Stimulated activated CD4-positive, alpha-beta T cell treated with anti-CD3 and anti-CD28 coated beads, Interleukin-15, amount 100 ng/mL, for 1 hour (primary cell): ENCODE results near the gene CHN1.

Experiments
- DNase-seq, 2 donors: peaks; one replicate each; pipeline ENCODE4 v3.0.0-alpha.2; 2020; ENCODE audit warnings: low read depth in 1 of 2, low spot score in 1 of 2

CHN1 gene

DNA sequence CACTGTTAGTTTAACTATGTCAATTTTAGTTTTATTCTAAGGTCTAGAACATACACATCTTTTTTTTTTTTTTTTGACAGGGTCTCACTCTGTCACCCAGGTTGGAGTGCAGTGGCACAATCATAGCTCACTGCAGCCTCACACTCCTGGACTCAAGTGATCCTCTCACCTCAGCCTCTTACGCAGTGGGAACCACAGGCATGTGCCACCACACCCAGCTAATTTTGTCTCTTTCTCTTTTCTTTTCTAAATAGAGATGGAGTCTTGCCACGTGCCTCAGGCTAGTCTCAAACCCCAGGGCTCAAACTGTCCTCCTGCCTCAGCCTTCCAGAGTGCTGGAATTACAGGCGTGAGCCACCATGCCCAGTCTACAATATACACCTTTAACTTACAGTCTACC is 171.4 kb downstream of the CHN1 start:
- no peak for DNase-seq

- DNase-seq = no peak
Measured at GRCh38 chr2:174830561-174830960, 174.6 kb downstream of the CHN1 start.

DNA sequence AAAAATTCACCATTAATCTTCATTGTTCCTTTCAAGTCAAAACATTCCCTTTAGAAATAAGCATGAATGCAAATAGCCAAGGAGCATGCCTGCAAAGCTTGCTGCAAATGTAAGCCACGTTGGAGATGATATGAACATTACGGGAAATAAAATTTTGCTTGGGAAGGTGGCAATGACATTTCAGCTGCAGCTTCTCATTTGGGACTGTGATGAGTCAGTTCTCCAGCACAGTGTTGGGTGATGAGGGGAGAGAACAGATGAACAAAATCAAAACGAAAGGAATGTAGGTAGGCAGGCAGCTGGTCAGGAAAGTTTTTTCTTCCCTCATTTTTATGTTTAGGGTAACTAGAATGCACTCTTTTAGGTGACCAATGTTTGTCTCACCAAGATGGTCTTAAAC is 175.6 kb downstream of the CHN1 start:
- no peak for DNase-seq

DNA sequence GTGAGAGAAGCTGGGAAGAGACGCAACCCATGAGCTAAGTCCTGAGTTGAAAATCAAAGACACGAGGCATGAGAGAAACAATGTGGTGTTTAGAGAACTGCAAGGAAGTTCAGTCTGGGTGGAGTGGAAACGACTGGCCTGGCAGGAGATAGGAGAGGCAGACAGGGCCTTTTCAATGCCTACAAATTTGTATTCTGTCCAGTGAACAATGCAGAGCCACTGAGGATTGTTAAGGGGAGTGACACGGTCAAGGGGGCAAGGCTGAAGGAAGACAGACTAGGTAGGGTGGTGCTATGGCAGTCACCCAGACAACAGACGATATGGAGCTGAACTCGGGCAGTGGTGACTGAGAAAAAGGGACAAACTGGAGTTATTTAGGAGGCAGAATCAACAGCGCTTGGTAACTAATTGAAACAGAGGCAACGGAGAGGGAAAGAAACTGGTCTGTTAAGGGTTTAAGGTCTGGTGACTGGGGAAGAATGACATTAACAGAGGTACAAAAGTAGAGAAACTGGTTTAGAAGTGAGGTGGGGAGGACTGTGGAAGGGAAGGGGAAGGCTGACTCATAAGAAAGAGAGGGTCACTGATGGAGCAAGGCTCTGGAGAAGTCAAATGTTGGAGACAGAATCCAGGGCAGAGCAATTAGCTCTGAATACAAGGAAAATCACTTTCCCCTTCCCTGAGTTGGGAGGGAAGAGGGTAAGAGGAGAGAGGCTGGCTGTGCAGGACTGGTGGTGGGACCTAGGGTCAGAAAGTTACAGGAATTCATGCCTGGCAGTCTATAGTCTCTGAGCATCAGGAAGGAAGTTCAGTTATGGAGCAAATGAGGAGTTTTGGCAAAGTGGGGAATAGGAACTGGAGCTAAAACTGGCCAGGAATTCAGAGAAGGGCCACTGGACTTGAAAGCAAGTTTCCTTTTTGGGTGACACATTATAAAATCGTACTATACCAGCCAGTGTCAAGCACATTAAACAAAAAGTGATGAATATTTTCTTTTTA is 177.5 kb downstream of the CHN1 start:
- DNase-seq = no peak

DNA sequence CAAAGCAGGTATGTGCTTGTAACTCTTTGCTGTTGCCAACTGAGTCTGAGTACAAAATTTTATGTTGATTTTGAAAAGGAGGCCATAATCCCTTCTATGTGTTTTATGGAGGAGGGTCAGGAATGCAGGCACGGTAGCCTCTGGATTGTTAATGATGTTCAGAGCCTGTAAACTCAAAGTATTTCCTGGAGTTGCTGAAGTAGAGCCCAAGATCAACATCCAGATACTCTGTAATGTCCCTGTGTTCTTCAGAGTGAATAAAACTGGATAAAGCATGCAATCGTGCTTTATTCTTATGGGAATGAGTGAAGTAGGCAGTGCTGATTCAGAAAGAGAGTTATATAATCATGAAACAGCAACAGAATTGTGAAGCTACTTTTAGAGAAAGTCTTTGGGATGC is 179.1 kb downstream of the CHN1 start:
- DNase-seq = no peak

DNA sequence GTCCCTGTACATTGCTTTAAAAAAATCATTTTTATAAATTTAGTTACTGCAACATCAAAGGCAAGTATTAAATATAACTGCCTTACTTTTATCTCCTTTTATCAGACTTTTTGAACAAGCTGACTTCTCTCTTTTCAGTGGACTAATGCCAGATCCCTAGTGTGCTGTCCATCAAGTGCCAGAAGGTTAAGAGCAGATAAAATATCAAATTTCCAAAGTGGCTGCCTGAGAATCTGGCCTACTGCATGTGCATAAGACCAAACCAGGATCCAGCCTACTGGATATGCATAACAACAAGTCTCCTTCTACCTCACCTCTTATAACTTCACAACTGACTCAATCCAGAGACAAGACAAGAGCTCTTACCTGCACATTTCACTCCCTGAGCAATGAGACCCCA is 181.1 kb downstream of the CHN1 start:
- no peak for DNase-seq

DNA sequence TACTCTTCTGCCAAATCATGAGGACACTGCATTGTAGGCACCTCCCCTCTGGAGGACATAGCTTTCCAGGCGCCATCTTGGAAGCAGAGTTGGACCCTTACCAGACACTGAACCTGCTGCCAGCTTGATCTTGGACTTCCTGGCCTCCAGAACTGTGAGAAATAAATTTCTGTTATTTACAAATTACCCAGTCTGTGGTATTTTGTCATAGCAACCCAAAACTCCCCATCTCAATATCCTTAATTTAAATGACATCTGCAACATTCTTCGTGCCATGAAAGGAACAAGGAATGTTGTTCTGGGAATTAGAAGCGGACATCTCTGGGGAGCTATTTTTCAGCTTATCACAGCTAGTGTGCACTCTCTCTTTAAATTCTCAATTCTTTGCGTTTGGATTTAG is 183.6 kb downstream of the CHN1 start:
- no peak for DNase-seq

DNA sequence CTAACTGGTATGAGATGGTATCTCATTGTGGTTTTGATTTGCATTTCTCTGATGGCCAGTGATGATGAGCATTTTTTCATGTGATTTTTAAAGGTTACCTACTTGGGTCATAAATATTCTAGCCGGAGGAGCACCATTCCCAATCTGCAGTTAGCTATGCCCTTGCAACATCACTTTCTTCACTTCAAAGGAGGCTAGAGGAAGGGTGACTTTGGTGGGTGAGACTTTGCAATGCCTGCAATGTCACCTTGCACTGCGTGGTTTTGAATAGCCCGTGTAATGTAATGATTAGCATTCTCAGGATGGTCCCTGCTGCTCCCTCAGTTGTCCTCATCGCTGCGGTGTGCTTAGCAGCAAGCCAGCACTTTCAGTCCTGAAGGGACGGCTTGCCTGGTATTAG is 184.8 kb downstream of the CHN1 start:
- no peak for DNase-seq

- no peak for DNase-seq
Measured at GRCh38 chr2:174815526-174815925, 189.7 kb downstream of the CHN1 start.

GRCh38 chr2:174812037-174812436 is 193.1 kb downstream of the CHN1 start:
- DNase-seq = no peak

DNA sequence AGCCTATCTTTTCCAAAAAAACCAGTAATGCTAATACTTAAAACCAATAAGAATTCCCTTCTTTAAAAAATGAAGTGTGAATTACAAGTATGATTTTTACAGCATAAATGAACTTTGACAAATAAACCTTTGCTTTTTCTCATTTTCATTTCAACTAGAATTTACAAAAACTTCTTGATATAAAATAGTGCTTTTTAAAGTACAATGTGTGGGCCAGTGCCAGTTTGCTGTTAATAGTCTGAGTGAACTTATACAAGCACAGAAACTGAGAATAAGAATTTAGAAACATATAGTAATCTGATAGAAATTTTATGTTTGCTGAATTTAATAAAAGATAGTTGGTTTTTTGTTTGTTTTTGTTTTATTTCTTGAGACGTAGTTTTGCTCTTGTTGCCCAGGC is 197.2 kb downstream of the CHN1 start:
- no peak for DNase-seq

GRCh38 chr2:174805803-174806202 is 199.4 kb downstream of the CHN1 start:
- no peak for DNase-seq

DNA sequence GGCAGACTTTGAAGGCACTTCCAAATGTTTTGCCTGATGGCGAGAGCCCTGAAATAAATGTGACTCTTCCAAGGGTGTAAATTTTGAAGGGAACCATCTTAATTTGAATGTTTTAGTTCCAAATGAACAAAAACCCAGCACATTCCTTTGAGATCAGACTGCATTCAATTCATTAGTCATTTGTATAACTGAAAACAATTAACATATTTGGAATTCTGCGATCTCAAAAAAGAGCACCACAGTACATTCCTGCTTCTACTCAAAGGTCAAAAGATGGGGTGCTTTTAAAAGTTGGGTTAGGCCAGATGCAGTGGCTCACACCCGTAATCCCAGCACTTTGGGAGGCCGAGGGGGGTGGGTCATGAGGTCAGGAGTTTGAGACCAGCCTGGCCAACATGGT is 202.7 kb downstream of the CHN1 start:
- no peak for DNase-seq

DNA sequence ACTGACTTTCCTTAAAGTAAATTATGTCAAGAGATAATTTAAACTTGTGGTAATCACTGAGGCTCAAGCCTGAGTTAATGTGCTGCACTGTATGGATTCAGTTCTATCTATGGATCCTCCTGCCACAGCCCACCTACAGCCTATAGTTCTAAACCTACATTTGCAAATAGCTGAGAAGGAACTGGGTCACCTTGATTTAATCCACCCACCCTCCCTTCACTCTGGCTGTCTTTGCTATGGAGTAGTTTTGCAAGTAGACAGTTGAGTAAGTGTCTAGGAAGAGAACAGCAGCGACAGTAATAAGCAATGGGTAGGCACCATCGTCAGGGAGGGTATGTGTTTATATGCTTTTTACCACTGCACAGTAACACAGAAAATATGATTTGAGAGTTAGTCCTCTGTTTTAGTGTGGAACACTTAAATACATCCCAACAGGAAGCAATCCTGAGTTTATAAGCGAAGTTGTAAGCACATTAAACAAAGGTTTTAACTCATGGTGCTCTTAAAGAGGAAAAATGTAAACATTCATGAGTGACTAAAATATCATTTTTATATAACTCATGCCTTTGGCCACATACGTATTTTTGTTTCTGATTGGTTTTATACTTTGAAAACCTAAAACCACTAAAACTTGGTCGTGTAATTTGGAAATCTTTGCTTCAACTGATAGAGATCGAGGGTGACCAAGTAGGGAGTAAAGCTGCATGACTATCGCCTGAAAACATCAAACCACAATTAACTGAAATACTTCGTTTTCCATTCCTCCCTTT is 204.6 kb downstream of the CHN1 start:
- no peak for DNase-seq

GRCh38 chr2:174798801-174799200 is 206.4 kb downstream of the CHN1 start:
- no peak for DNase-seq

- no peak for DNase-seq
Measured at GRCh38 chr2:174797781-174798276, 207.4 kb downstream of the CHN1 start.

DNA sequence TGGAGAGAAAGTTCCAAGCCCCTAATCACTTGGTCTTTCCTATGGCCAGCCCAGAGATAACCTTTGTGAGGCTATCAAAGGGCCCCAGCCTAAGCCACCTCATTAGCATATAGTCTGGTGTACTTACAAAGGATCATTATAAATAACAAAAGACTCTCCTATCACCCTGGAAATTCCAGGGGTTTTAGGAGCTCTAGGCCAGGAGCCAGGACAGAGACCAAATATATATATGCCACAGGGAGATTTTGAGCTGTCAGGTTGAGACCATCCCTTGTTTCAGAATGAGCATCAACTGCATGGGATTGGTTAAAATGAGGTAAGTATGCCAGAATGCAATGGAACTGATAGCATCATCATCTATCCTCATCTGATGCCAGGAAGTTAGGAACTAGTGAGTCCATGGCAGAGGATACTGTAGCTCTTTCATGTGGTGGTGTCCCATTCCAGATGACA is 208.8 kb downstream of the CHN1 start:
- no peak for DNase-seq

GRCh38 chr2:174794851-174795374 is 210.3 kb downstream of the CHN1 start:
- no peak for DNase-seq

DNA sequence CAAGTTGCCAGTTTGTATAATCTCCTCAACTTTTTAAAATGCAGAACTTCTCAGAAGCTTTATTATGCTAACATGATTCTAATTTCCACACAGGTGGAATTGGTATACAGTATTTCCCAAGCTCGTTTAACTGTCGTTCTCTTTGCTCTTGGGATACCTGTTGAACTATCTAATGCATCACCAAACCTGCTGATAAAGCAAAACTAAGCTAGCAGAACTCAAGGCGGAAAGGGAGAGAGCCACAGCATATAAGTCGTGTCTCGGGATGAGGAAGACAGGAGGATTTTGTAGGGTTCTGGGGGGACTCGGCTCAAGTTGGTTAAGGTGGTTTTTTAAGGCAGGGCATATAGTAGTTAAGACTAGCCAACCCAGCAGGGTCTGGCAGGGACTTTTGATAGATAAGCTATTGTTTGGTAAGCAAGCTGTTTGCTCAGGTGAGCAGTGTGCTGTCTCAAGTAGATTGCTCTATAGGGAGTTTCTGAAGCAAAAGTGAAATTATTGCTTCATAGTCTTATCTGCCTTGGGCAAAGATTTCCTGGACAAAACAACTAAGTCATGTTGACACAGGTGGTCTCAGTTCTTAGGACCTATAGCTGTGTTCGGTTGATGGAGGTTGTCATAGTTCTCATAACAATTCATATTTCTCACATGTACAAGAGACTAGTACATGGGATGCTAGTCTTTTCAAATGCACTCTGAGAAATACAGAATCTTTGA is 212.7 kb downstream of the CHN1 start:
- DNase-seq = no peak

DNA sequence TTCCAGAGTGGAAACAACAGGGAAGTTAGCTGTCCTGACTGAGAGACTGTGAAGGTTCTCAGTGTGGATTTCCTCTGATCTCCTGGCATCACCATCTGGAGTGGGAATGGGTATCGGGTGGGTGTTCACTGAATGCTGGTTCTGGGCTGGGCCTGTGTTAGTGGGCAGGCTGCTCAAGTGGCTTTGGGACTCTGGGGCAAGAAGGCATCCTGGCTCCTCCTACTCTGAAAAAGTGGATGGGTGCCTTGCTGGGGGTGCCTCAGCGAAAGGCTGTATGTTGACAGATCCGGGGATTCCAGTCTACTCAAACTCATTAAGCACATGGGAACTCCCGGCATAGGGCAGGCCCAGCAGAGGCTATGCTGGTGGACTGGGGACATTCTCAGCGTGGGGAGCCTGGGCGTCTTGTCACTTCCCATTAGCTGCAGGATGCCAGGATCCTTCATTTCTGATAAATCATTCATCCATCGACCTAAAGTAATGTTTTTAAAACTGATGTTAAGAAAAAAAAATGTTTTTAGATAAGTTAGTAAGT is 213.4 kb downstream of the CHN1 start:
- no peak for DNase-seq

DNA sequence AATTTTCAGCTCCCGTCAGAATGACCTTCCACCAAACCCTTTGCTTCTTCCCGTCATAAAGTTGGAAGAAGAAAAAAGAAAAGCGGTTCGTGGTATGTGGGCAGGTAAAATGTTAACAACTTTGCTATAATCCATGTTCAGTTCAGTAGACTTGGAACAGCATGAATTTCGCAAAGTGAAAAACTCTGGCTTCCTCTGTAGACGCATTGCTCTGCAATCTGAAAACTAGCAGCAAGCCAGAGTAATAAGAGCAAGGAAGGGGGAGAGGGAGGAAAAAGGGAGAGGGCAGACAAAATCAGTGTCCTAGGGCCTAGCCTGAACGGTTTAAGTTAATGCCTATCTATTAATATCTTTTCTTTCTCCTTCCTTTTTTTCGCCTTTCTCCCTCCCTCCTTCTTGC is 214.2 kb downstream of the CHN1 start:
- DNase-seq = no peak
